ENCODE data around the gene GSPT1.

GSPT1 gene

GRCh38 chr16:11875721-11876120 is 40.0 kb downstream of the GSPT1 start:
- H3K4me3 ChIP-seq (ENCODE audit: control insufficient read depth, low read depth, low read length), result no peak overlapping the region
- TF ChIP-seq CTCF (IDR thresholded peaks at IDR 0.05; ENCODE audit: control insufficient read depth, insufficient read depth, low read depth, low read length, missing control alignments), result no peak

GRCh38 chr16:11871193-11871592 is 44.6 kb downstream of the GSPT1 start:
- no peak for DNase-seq (ENCODE audit: low read depth)
- H3K4me3 ChIP-seq (ENCODE audit: control insufficient read depth, low read depth, low read length), result no peak overlapping the region
- TF ChIP-seq CTCF (IDR thresholded peaks at IDR 0.05; ENCODE audit: control insufficient read depth, insufficient read depth, low read depth, low read length, missing control alignments), result peak; percentile 18

More at GRCh38 chr16:11875721-11876120, 40.0 kb downstream of the GSPT1 start:
- DNase-seq (ENCODE audit: low read depth), result no peak

DNA sequence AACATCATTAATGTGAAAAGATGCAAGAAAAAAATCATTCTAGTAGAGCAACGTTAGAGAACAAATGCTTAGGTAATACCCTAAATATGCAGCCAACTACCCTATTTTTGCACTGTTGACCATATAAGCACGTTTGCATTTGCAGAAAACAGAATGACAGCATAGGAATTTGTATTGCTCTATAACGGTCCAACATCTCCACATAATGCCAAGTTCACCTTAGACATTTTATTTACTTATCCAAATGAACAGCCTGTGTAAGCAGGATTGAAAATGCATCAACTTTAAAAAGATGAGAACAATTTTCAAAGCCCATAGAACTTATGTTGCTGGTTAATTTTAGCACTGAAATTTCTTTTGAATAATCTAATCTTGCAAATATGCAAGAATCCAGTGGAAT is 45.4 kb downstream of the GSPT1 start:
- DNase-seq (ENCODE audit: low read depth), result no peak
- no peak for TF ChIP-seq CTCF (IDR thresholded peaks at IDR 0.05; ENCODE audit: control insufficient read depth, insufficient read depth, low read depth, low read length, missing control alignments)
- no peak overlapping the region for H3K4me3 ChIP-seq (ENCODE audit: control insufficient read depth, low read depth, low read length)

- no peak for DNase-seq (ENCODE audit: low read depth)
- H3K4me3 ChIP-seq (ENCODE audit: control insufficient read depth, low read depth, low read length), result no peak overlapping the region
- no peak for TF ChIP-seq CTCF (IDR thresholded peaks at IDR 0.05; ENCODE audit: control insufficient read depth, insufficient read depth, low read depth, low read length, missing control alignments)
These were observed 46.2 kb downstream of the GSPT1 start for GRCh38 chr16:11869353-11870228.

GRCh38 chr16:11868412-11868980 is 47.3 kb downstream of the GSPT1 start:
- no peak for TF ChIP-seq CTCF (IDR thresholded peaks at IDR 0.05; ENCODE audit: control insufficient read depth, insufficient read depth, low read depth, low read length, missing control alignments)
- no peak for DNase-seq (ENCODE audit: low read depth)
- no peak overlapping the region for H3K4me3 ChIP-seq (ENCODE audit: control insufficient read depth, low read depth, low read length)

DNA sequence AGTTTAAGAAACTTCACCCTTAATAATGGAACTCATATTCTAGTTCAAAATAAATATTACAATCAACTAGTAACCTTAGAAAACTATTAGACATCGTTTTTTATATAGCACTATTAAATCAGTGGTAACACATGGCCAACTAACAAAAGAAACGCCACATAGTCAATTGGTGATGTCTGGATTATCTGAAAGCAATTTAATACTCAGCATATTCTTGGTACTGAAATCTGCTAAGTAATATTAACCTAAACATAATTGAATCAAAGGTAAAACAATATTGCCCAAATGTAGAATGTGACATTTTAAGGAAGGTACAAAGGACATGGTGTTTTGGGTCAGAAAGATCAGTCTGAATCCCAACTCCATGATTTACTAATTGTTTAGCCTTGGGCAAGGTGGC is 53.3 kb downstream of the GSPT1 start:
- no peak overlapping the region for H3K4me3 ChIP-seq (ENCODE audit: control insufficient read depth, low read depth, low read length)
- TF ChIP-seq CTCF (IDR thresholded peaks at IDR 0.05; ENCODE audit: control insufficient read depth, insufficient read depth, low read depth, low read length, missing control alignments), result no peak
- DNase-seq (ENCODE audit: low read depth), result no peak
